Renal cortical epithelial cell (primary cell): Measurements from ENCODE around the gene DNAJB11. TPM values are rescaled to one million over a fixed set of nuclear protein-coding genes. Genes with fewer than 3 reads are reported as not detected.

Experiments
- DNase-seq: peaks from one replicate; pipeline ENCODE4 v3.0.0-alpha.2; 2011; ENCODE audit warnings: low read depth
- total RNA-seq: library from RNA; depleted of rRNA; stranded (reverse); fragments of >200 nt; gene quantifications from 2 replicates; pipeline ENCODE4 v1.2.3, GENCODE V29; 2014

DNAJB11 gene
- total RNA-seq, 1 donor from 2014 or later: 57.9 TPM

DNA sequence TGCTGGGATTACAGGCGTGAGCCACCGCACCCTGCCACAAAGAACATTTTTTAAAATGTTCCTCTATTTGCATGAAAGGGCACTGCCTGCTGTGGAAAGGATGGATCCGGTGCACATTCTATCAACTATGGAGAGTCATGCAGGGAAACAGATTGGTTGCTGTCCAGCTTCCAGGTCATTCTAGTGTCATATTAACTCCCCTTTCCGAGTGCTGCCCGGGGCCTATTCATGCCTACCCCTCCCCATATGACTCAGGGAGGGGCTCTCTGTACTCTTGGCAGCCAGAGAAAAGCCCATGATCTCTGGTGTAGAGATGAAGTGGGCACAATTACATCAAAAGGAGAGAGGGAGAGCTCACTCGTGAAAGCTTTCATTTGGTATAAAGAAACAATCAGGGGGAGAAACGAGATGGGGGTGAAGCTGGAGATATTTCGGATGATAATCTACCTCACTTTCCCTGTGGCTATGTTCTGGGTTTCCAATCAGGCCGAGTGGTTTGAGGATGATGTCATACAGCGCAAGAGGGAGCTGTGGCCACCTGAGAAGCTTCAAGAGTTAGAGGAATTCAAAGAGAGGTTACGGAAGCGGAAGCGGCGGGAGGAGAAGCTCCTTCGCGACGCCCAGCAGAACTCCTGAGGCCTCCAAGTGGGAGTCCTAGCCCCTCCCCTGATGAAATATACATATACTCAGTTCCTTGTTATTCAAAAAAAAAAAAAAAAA is 26.2 kb downstream of the DNAJB11 start:
- DNase-seq: peak; percentile 64

DNA sequence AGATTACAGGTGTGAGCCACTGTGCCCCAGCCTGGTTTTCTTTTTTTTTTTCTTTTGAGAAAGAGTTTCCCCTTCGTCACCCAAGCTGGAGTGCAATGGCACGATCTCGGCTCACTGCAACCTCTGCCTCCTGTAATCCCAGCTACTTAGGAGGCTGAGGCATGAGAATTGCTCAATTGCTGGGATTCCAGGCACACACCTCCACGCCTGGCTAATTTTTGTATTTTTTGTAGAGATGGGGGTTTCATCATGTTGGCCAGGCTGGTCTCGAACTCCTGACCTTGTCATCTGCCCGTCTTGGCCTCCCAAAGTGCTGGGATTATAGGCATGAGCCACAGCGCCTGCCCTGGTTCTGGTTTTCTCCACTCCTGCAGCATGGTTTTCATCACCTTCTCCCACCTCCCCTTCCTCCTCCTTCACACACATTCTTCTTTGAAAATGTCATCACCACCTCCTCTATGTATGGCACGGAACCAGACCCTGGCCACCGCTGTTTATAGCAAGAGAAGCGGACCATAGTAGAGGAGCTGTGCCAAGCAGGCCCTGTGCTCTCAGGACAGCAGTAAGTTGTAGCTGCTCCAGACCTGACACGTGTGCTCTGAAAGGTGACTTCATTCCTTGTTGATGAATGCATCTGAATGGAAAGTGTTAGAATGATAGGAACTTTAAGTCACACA is 27.7 kb downstream of the DNAJB11 start:
- peak; percentile 94 for DNase-seq

GRCh38 chr3:186598794-186599141 is 28.2 kb downstream of the DNAJB11 start:
- no peak for DNase-seq

DNA sequence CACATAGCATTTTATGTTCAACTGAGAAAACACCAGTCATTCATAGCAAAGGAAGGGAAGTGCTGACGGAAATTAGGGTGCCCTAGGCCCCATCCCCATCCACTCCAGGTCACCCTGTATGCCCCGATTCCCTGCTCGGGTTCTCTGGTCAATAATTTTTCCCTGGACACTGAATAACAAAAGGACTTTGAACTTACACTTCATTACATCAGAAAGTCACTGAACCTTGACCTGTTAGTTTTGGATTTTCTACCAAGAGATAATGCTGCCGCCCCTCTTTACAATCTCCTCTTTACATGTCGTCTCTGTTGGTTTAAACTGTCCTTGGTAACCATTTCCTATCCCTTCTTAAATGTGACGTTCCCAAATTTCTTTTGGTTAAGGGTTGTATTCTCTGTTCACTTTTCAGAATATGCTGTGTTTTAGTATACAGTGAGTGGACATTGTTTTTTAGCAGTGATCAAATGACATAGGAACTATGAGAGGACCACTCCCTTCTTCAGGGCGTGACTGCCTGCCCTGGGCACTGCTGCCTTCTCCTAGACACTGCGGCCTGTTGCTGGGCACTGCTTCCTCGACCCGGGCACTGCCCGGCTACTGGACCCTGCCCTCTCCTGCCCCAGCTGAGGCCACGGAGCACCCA is 28.7 kb downstream of the DNAJB11 start:
- peak; percentile 47 for DNase-seq

DNA sequence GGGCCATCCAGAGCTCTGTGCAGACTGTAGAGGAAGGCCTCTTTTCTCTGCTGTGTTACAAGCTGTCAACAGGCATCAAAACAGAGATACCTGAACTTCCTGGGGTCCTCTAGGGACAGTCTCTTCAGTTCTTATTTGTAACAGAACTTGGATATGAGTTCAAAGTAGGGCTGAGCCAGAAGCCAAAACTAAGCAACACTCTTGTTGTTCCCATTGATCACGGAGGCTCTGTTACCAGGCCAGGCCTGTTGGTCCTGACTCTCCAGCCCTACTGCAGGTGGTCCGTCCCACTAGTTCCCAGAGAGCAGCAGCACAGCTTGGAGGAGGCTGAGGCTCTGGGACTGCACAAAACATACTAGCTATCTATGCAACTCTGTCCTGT is 29.3 kb downstream of the DNAJB11 start:
- no peak for DNase-seq

- DNase-seq: no peak
Observed at GRCh38 chr3:186600896-186601295, 30.4 kb downstream of the DNAJB11 start.

GRCh38 chr3:186603159-186603558 is 32.6 kb downstream of the DNAJB11 start:
- DNase-seq: no peak

- DNase-seq: peak; percentile 45
Observed at GRCh38 chr3:186605078-186605477, 34.6 kb downstream of the DNAJB11 start.

DNA sequence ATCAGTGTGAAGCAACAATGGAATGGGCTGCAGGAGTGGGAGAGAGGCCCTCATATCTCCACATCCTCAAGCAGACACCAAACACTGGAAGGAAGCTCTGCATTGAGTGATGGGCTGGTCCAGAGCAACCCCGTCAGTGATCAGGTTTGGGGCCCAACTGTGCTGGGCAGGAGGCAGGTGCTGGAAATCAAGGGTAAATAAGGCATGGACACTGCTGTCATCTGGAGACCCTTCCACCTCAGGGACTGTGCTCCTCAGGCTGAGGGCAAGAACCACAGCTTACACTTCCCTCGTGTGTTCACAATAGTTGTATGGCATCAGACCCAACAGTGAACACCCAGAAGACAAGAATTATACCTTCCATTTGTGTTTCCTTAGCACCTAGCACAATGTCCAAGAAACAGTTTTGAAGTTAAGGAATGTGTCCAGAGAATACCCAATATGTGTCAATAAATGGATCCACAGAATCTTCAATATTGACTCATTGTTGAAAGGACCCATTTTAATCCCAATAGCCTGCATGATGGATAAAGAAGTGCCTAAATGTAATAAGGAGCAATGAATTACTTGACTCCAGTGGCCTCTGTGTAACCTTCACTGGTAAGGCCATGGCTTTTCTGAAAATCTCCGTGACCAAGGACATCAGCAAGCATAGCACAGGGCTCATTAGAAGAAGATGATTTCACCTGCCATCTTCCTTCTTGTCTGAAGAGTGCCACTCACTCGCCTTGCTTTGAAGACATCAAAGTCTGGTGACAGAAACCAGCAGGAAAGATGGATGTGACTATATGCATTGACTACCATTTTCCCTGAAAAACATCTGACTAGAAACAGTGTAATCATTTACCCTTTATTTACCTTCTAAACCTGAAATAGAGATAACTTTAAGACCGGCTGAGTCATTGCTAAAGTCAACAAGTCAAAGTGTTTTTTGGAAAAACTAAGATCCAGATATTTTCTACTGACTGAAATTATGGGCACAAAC is 35.3 kb downstream of the DNAJB11 start:
- peak; percentile 45 for DNase-seq

DNA sequence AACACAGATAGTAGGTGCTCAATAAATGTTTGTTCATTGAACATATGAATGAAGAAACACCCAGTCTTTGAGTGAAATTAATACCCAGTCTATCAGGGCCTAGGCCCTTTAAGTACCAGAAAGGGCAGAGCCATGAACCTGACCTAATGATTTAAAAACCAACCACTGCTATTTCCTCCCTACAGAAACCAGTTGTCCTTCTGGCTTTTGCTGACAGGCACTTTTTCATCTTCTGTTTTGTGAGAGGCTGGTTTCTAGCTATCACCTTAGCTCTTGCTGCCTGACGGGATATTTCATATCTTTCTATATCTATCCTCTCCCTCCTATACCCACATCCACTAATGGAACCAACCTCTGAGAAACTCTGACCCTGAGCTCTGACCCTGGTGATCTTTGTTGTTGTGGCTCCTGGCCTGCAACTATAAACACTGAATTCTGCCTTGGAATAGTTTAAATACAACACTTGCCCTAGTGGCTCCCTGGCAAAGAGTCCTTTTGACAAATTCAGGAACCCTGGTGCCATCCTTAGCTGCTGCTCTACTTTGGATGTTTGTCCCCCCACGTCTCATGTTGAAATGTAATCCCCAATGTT is 38.2 kb downstream of the DNAJB11 start:
- no peak for DNase-seq

- DNase-seq: peak; percentile 51
Observed at GRCh38 chr3:186609247-186609868, 38.8 kb downstream of the DNAJB11 start.

- DNase-seq: no peak
Observed at GRCh38 chr3:186612065-186612464, 41.5 kb downstream of the DNAJB11 start.

DNA sequence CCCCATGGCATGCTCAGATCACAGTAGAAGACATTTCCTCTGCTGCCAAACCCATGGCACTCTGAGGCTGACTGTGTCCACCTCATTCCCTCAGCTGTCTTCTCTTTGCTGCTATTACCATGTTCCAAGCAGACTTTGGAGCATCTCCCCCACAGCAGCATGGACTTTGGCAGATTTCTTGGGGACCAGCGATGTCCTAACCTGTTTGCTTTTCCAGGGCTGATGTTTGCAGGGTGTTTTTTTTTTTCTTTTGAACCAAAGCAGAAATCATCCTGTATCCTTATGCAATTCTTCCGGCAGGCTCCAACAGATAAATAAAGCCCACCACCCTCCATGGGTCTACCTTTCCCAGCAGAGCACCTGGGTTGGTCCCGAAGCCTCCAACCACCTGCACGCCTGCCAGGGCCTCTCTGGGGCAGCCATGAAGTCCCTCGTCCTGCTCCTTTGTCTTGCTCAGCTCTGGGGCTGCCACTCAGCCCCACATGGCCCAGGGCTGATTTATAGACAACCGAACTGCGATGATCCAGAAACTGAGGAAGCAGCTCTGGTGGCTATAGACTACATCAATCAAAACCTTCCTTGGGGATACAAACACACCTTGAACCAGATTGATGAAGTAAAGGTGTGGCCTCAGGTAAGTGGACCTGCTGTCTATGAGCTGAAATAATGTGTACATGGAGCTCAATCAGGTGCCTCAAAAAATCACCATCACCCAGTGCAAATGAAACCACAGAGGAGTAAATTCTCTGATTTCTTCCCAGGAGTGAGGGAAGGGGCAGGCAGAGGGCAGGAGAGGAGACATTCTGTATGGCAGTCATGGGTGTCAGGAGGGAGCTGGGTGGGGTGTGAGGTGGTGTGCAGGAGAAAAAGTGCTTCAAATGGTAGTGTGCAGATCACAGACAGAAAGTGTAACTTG is 42.5 kb downstream of the DNAJB11 start, which contains the start of gene AHSG:
TSS of gene AHSG (plus strand) at position 340 of the 916 bp plus-strand sequence. CDS start at position 422, 82 bp downstream.
- DNase-seq: no peak

DNA sequence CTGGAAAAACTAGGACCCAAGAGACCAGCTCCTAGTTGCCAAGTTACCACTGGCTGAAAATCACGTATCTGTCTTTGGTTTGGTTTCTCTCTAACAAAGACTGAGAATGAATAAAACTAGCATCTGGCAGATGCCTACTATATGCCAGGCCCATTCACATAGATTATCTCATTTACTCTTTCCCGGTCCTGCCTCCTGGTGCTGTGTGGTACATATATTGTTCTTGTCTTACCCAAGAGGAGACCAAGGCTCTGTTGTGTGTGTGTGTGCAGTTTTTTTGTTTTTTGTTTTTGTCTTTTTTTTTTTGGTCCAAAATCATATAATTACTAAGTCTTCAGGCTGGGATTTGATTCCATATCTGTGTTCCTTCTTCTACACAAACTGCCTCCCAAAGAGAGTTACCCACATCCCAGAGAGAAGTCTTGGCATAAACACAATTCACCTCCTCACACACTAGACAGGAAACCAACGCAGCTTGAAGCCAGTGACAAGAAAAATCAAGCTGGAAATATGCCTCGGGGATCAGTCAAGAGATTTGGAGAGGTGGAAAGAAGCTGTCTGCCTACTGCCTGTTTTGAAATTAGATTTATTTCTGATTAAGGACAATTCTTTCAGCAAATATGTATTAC is 43.2 kb downstream of the DNAJB11 start:
- no peak for DNase-seq

DNA sequence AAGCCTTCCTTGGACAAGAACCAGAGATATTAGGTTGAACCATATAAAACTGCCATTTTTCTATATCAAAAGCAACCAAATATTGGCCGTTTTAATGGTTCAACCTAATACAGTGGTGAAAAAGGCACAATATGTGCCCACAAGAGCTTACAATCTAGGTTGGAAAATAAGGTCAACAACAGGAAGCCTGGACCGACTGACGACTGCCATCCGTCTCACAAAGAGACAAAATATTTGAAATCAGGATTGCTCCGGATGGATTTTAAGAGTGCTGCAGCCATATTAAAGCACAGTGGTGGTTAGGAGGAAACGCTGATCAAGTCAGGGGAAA is 43.7 kb downstream of the DNAJB11 start:
- no peak for DNase-seq

- DNase-seq: peak; percentile 62
Observed at GRCh38 chr3:186614597-186615483, 44.3 kb downstream of the DNAJB11 start.

DNA sequence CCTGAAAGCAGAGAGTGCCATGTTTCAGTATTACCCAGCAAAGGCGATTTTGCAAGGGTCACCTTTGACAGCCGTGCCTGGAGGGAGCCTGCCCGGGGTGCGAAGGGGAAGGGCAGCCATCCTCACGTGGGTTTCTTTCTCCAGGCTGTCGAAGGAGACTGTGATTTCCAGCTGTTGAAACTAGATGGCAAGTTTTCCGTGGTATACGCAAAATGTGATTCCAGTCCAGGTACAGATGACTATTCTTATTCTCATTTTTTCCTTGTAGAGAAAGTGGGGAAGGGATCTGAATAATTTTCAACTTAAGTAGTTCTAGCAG is 45.7 kb downstream of the DNAJB11 start:
- DNase-seq: no peak
